CD4-positive, alpha-beta T cell (primary cell): Measurements from ENCODE around the gene PARD3B. TPM values are rescaled to one million over a fixed set of nuclear protein-coding genes. Genes with fewer than 3 reads are reported as not detected.
A peak's percentile ranks its signal among the peaks of the same experiment; 100 is the strongest.

Source experiments
- ATAC-seq: fragments of 200-7000 bp; cut with Tn5 transposase; one replicate; pipeline ENCODE4 v1.10.0; 2022; ENCODE audit warnings: mild to moderate bottlenecking; ENCODE audit not compliant: poor library complexity
- CTCF ChIA-PET: fragments of 350-600 bp; sonication (Branson Sonifier 250); formaldehyde crosslinking; loops from one replicate; lab custom pipeline; 2021; ENCODE audit warnings: antibody characterized with exemption, inconsistent platforms; lab: Charles Lee
- POLR2A ChIA-PET: fragments of 350-600 bp; sonication (Branson Sonifier 250); formaldehyde crosslinking; loops from one replicate; lab custom pipeline; 2021; ENCODE audit warnings: antibody characterized with exemption, inconsistent platforms; lab: Charles Lee
- DNase-seq, 14 experiments: peaks; one replicate each; pipeline ENCODE4 v3.0.0-alpha.2; 2013 to 2020; ENCODE audit warnings: mixed read lengths in 2 of 14
- H3K27ac ChIP-seq, 2 donors: one replicate each; pipeline versions ENCODE4 v1.5.1 to v1.7.0; 2013; ENCODE audit warnings: low read length in 2 of 2, low read depth in 1 of 2, mild to moderate bottlenecking in 1 of 2
- H3K27me3 ChIP-seq, 2 experiments: 1 replicate in 1 of 2; 2 replicates in 1 of 2; pipeline versions ENCODE4 v1.6.1 to v1.7.0; 2013; ENCODE audit warnings: low read length in 2 of 2, control low read depth in 1 of 2, mild to moderate bottlenecking in 1 of 2, moderate library complexity in 1 of 2; ENCODE audit not compliant: insufficient read depth in 2 of 2, control insufficient read depth in 1 of 2
- H3K36me3 ChIP-seq: one replicate; pipeline ENCODE4 v1.6.1; 2013; ENCODE audit warnings: low read length, control low read depth; ENCODE audit not compliant: insufficient read depth
- H3K4me1 ChIP-seq: one replicate; pipeline ENCODE4 v1.6.1; 2013; ENCODE audit warnings: low read length, control low read depth; ENCODE audit not compliant: insufficient read depth
- H3K4me3 ChIP-seq: one replicate; pipeline ENCODE4 v1.5.1; 2013; ENCODE audit warnings: mild to moderate bottlenecking, low read length, moderate library complexity
- H3K9me3 ChIP-seq, 2 experiments: 1 replicate in 1 of 2; 2 replicates in 1 of 2; pipeline versions ENCODE4 v1.6.1 to v1.7.0; 2013; ENCODE audit warnings: low read length in 2 of 2, mild to moderate bottlenecking in 2 of 2, control low read depth in 1 of 2, moderate library complexity in 1 of 2; ENCODE audit not compliant: control insufficient read depth in 1 of 2, insufficient read depth in 1 of 2
- H3K27ac Mint-ChIP-seq: one replicate; pipeline ENCODE4 v1.8.0; 2020; ENCODE audit warnings: mixed read lengths
- H3K27me3 Mint-ChIP-seq: one replicate; pipeline ENCODE4 v1.8.0; 2021; ENCODE audit warnings: mixed read lengths
- H3K36me3 Mint-ChIP-seq: one replicate; pipeline ENCODE4 v1.8.0; 2021; ENCODE audit warnings: low read depth, mixed read lengths
- H3K4me1 Mint-ChIP-seq: one replicate; pipeline ENCODE4 v1.8.0; 2021; ENCODE audit warnings: low read depth, mixed read lengths
- H3K4me3 Mint-ChIP-seq: one replicate; pipeline ENCODE4 v1.8.0; 2020; ENCODE audit warnings: mild to moderate bottlenecking, mixed read lengths
- H3K9me3 Mint-ChIP-seq: one replicate; pipeline ENCODE4 v1.8.0; 2020; ENCODE audit warnings: mixed read lengths
- CTCF ChIP-seq: fragments of 200-600 bp; IDR thresholded peaks from one replicate; pipeline ENCODE4 v1.8.0; 2022; ENCODE audit warnings: antibody characterized with exemption, mild to moderate bottlenecking
- intact Hi-C, 2 experiments: fragments of 100-400 bp; cut with DNase I in 1 of 2; cut with micrococcal nuclease in 1 of 2; formaldehyde crosslinking; loops; one replicate each; pipeline versions ENCODE4 v1.15.1 to v1.9.0; 2023 to 2025; cut with DNase I, micrococcal nuclease
- total RNA-seq, 174 experiments: library from RNA in 2 of 174; stranded (reverse) in 2 of 174; gene quantifications; one replicate each; pipeline ENCODE4 v1.2.3 and lab custom pipeline; 2021 to 2026

PARD3B gene
- total RNA-seq, 2 experiments from 2014 or later, result 0.87 to 1.9 TPM

GRCh38 chr2:205025580-205026240, 480.4 kb downstream of the PARD3B start:
- peak overlapping the region; percentile 0 for H3K4me3 Mint-ChIP-seq
- no peak overlapping the region for H3K4me3 ChIP-seq
- CTCF ChIA-PET, result no interaction called here

GRCh38 chr2:205030695-205031094, 485.4 kb downstream of the PARD3B start:
- intact Hi-C loops, result no loop called here
- H3K36me3 ChIP-seq, result no peaks in the 10 kb centered on the region
- Mint-ChIP-seq H3K4me1 (peaks cover 63% of the 10 kb centered on the region), H3K4me3 (no peak overlapping the region), H3K36me3 (no peaks in the 10 kb centered on the region), H3K9me3 (no peaks in the 10 kb centered on the region), H3K27me3 (no peaks in the 10 kb centered on the region), H3K27ac (no peak overlapping the region)
- H3K4me1 ChIP-seq, result peaks cover 9% of the 10 kb centered on the region
- no peaks in the 10 kb centered on the region for H3K27me3 ChIP-seq
- ATAC-seq (no peak), DNase-seq (no peak)
- no peak overlapping the region for H3K4me3 ChIP-seq
- no peak for TF ChIP-seq CTCF
- CTCF ChIA-PET, result no interaction called here
- no peak overlapping the region for H3K27ac ChIP-seq
- POLR2A ChIA-PET, result no interaction called here
- H3K9me3 ChIP-seq, result no peaks in the 10 kb centered on the region

More at GRCh38 chr2:205025580-205026240, 480.4 kb downstream of the PARD3B start:
- Mint-ChIP-seq H3K36me3 (no peaks in the 10 kb centered on the region), H3K9me3 (no peaks in the 10 kb centered on the region), H3K27me3 (no peaks in the 10 kb centered on the region), H3K27ac (no peak overlapping the region), H3K4me1 (peaks cover 33% of the 10 kb centered on the region)
- intact Hi-C loops, result no loop called here
- no peaks in the 10 kb centered on the region for H3K9me3 ChIP-seq
- H3K4me1 ChIP-seq, result peaks cover 6% of the 10 kb centered on the region
- TF ChIP-seq CTCF, result no peak
- no peaks in the 10 kb centered on the region for H3K36me3 ChIP-seq
- POLR2A ChIA-PET, result no interaction called here
- no peaks in the 10 kb centered on the region for H3K27me3 ChIP-seq
- no peak overlapping the region for H3K27ac ChIP-seq
- ATAC-seq (no peak), DNase-seq (no peak)

GRCh38 chr2:205032093-205032551, 486.8 kb downstream of the PARD3B start:
- ChIA-PET POLR2A (no interaction called here), CTCF (no interaction called here)
- Histone ChIP-seq H3K4me3 (no peak overlapping the region), H3K9me3 (no peaks in the 10 kb centered on the region), H3K36me3 (no peaks in the 10 kb centered on the region), H3K27me3 (no peaks in the 10 kb centered on the region), H3K4me1 (peaks cover 5% of the 10 kb centered on the region), H3K27ac (no peak overlapping the region)
- Mint-ChIP-seq H3K27me3 (no peaks in the 10 kb centered on the region), H3K4me1 (peaks cover 52% of the 10 kb centered on the region), H3K27ac (no peak overlapping the region), H3K36me3 (no peaks in the 10 kb centered on the region), H3K9me3 (no peaks in the 10 kb centered on the region), H3K4me3 (no peak overlapping the region)
- DNase-seq, result no peak
- ATAC-seq, result no peak
- TF ChIP-seq CTCF, result no peak
- intact Hi-C loops, result no loop called here
